Pons (tissue), 1 donor: ENCODE data around the gene PLP1.

Experiments
- DNase-seq: peaks from one replicate; pipeline ENCODE4 v3.0.0-alpha.2; 2016; ENCODE audit warnings: low spot score

The PLP1 gene

DNA sequence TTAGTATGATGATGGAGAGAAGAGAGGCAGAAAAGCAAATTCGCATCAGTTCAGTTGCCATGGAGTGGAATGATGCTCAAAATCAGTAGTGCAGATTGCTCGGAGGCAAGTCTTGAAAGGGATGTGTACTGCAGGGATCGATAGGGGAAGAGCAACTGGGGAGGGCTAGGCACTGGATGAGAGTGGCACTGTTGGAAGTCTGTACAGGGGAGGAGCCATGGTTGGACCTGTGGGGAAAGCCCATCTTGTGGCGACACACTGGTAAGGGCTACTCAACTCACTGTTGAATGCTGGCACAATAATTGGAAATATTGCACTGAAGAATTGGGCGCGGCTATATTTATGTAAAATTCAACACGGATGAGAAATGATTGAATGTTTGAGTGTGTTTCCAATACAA lies 54.2 kb downstream of the PLP1 start:
- DNase-seq = no peak

DNA sequence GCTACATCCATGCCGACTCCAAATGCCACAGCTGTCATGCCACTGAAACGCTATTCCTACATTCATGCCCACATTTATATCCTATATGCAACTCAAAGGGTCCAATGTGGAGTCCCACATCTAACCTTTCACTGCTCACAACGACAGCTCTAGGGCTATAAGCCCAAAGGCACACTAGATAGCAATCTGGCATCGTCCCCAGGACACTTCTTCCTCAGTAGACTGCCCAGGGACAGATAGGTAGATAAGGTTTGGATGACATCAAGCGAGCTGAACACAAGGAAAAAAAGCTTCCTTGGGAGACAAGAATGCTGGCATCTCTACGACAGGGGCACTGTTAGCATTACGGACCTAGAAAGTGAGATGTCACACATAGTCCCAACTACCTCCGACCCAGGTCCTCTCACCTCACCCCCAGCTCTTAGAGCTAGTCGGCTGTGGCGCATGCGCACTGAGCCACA lies 54.7 kb downstream of the PLP1 start:
- peak; percentile 64 for DNase-seq

DNA sequence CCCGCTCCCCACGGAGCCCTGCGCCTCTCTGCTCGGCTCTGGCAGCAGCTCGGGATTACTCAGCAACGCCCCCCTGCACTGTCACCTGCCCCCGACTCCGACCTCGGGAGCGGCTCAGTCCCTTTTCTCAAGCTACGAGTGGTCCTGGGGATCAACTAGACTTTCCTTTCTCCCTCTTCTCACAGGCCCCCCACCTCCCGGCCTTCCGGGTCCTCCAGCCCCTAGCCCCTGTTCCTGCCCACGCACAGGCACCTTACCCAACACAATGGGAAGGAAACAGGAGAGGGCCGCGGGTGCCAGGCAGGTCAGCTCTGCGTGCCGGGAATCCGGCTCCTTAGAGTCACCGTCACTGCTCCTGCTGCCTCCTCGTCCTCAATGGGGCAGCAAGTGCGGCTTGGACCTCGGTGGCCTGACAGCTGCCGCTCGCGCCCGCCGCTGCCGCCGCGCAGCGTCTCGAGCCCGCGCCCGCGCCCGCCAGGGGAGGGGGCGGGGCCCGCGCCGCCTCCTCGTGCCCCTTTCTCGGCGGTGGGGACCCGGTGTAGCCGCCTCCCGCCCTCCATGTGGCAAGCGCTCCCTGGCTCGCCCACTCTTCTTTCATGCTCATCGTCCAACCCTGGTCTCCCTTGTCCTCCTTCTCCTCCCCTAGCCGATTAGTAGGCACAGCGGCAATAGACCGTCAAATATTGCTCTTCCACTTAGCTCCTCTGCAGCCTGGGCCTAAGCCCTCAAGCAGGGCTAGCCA lies 55.3 kb downstream of the PLP1 start, which contains the start of gene RAB9B:
Gene RAB9B, minus strand, starts transcription at position 455 of the 742 bp plus-strand sequence. CDS start 6,473 bp downstream, outside the sequence.
- DNase-seq = peak; percentile 10

DNA sequence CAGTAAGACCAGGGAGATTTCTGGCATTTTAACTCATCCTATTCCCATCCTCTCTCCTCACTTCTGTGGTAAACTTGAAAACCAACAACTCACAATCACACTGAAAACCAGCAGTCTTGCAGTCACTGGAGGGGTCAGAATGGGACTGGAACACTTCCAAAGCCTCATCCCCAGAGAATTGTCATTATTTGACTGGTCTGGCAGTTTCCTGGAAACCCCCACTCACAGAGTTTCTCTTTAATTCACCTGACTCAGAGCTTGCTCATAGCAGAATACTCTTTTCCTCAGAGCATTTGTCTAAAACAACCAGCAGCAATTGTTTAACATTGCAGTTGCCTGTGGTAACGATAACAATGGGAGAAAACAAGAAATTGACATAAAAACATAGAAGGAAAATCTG lies 62.8 kb downstream of the PLP1 start:
- DNase-seq = no peak
